SK-N-SH (cell line): ENCODE results near the gene DMP1. TPM values are rescaled to one million over a fixed set of nuclear protein-coding genes. Genes with fewer than 3 reads are reported as not detected.

Source experiments
- CTCF ChIA-PET: fragments of 300-600, 350-600 bp; formaldehyde crosslinking; extraction: SDS; loops from one replicate; lab custom pipeline; 2021; lab: Yijun Ruan, JAX
- POLR2A ChIA-PET: fragments of 350-600 bp; sonication (Branson Sonifier 250); formaldehyde crosslinking; extraction: SDS; loops from one replicate; lab custom pipeline; 2020; ENCODE audit warnings: antibody characterized with exemption, inconsistent platforms; lab: Yijun Ruan, JAX
- DNase-seq: peaks from one replicate; pipeline ENCODE4 v3.0.0; 2012
- H2AFZ ChIP-seq: fragments of 200-600 bp; sonication (generic); 2 replicates; pipeline ENCODE4 v1.8.1; 2016; ENCODE audit warnings: antibody characterized with exemption, mild to moderate bottlenecking, low read depth
- H3F3A ChIP-seq: fragments of 200-600 bp; sonication (generic); replicated peaks from 2 replicates; pipeline ENCODE3; 2016; ENCODE audit warnings: antibody characterized with exemption, mild to moderate bottlenecking; ENCODE audit not compliant: insufficient read depth
- H3K27ac ChIP-seq, 2 experiments: fragments of 200-500 bp in 1 of 2; fragments of 200-600 bp in 1 of 2; sonication (Bioruptor generic) in 1 of 2; sonication (generic), shearing (Covaris generic) in 1 of 2; 2 replicates each; pipeline versions ENCODE4 v1.5.1 to v1.6.1; 2014 to 2016; ENCODE audit warnings: low read depth in 2 of 2, inconsistent platforms in 1 of 2, low read length in 1 of 2, mild to moderate bottlenecking in 1 of 2, mixed read lengths in 1 of 2
- H3K27me3 ChIP-seq: fragments of 200-600 bp; sonication (generic), shearing (Covaris generic); 2 replicates; pipeline ENCODE4 v1.6.1; 2016; ENCODE audit warnings: mixed run types; ENCODE audit not compliant: insufficient read depth
- H3K36me3 ChIP-seq, 2 experiments: fragments of 200-500 bp in 1 of 2; fragments of 200-600 bp in 1 of 2; sonication (Bioruptor generic) in 1 of 2; sonication (generic) in 1 of 2; replicated peaks in 1 of 2; 2 replicates each; pipeline versions ENCODE3 to v1.5.1; 2014 to 2016; ENCODE audit warnings: low read length in 1 of 2, mild to moderate bottlenecking in 1 of 2; ENCODE audit not compliant: insufficient read depth in 2 of 2, control insufficient read depth in 1 of 2
- H3K4me1 ChIP-seq, 2 experiments: fragments of 200-500 bp in 1 of 2; fragments of 200-600 bp in 1 of 2; sonication (Bioruptor generic) in 1 of 2; sonication (generic), shearing (Covaris generic) in 1 of 2; 2 replicates each; pipeline versions ENCODE4 v1.5.1 to v1.6.1; 2014 to 2016; ENCODE audit warnings: low read depth in 1 of 2, low read length in 1 of 2, mixed run types in 1 of 2; ENCODE audit not compliant: insufficient read depth in 2 of 2, control insufficient read depth in 1 of 2
- H3K4me2 ChIP-seq: fragments of 200-600 bp; sonication (generic), shearing (Covaris generic); 2 replicates; pipeline ENCODE4 v1.6.1; 2017; ENCODE audit warnings: mixed run types
- H3K4me3 ChIP-seq, 2 experiments: fragments of 200-500 bp in 1 of 2; fragments of 200-600 bp in 1 of 2; sonication (Bioruptor generic) in 1 of 2; sonication (generic), shearing (Covaris generic) in 1 of 2; 2 replicates each; pipeline versions ENCODE4 v1.5.1 to v1.8.1; 2014 to 2016; ENCODE audit warnings: low read depth in 2 of 2, inconsistent platforms in 1 of 2, low read length in 1 of 2, mild to moderate bottlenecking in 1 of 2, mixed read lengths in 1 of 2, moderate library complexity in 1 of 2
- H3K79me2 ChIP-seq: fragments of 200-600 bp; sonication (generic); 2 replicates; pipeline ENCODE4 v1.8.1; 2017; ENCODE audit warnings: mild to moderate bottlenecking; ENCODE audit not compliant: insufficient read depth
- H3K9ac ChIP-seq: fragments of 200-600 bp; sonication (generic); 2 replicates; pipeline ENCODE4 v1.6.1; 2017; ENCODE audit warnings: mixed run types
- H3K9me2 ChIP-seq: fragments of 200-600 bp; sonication (generic); 2 replicates; pipeline ENCODE4 v1.6.1; 2017; ENCODE audit warnings: mixed run types
- H3K9me3 ChIP-seq: fragments of 200-600 bp; sonication (generic); 2 replicates; pipeline ENCODE4 v1.6.1; 2017; ENCODE audit warnings: mixed run types, mild to moderate bottlenecking, moderate library complexity
- H4K20me1 ChIP-seq: fragments of 200-600 bp; sonication (generic); 2 replicates; pipeline ENCODE4 v1.6.1; 2017; ENCODE audit warnings: mild to moderate bottlenecking, mixed run types; ENCODE audit not compliant: insufficient read depth
- CHD2 ChIP-seq: fragments of 150-350 bp; IDR thresholded peaks from 2 replicates; pipeline ENCODE4 v1.6.1; 2018; ENCODE audit warnings: low read length; ENCODE audit not compliant: partially characterized antibody
- CTCF ChIP-seq: fragments of 200-600 bp; sonication (generic); IDR thresholded peaks from 2 replicates; pipeline ENCODE4 v1.6.1; 2017; ENCODE audit warnings: antibody characterized with exemption, mild to moderate bottlenecking, moderate library complexity
- EP300 ChIP-seq, 2 experiments: IDR thresholded peaks; 2 replicates each; pipeline versions ENCODE4 v1.4.0 to v1.6.1; 2012; ENCODE audit warnings: borderline replicate concordance in 1 of 2, low read depth in 1 of 2, low read length in 1 of 2
- FOSL2 ChIP-seq: IDR thresholded peaks from 2 replicates; pipeline ENCODE4 v1.4.0; 2012; ENCODE audit warnings: low read depth, mild to moderate bottlenecking, moderate library complexity, borderline replicate concordance
- JUND ChIP-seq: IDR thresholded peaks from 2 replicates; pipeline ENCODE4 v1.4.0; 2012
- MAX ChIP-seq: IDR thresholded peaks from 2 replicates; pipeline ENCODE4 v1.4.0; 2012; ENCODE audit warnings: low read depth
- MXI1 ChIP-seq: IDR thresholded peaks from 2 replicates; pipeline ENCODE4 v1.6.1; 2012; ENCODE audit warnings: mild to moderate bottlenecking, low read depth, low read length, improper control_type of control experiment
- NFIC ChIP-seq: IDR thresholded peaks from 2 replicates; pipeline ENCODE4 v1.4.0; 2012; ENCODE audit warnings: borderline replicate concordance
- NRF1 ChIP-seq: IDR thresholded peaks from 2 replicates; pipeline ENCODE4 v1.6.1; 2012; ENCODE audit warnings: low read depth, mild to moderate bottlenecking, low read length
- POLR2AphosphoS5 ChIP-seq: IDR thresholded peaks from 2 replicates; pipeline ENCODE4 v1.6.1; 2012; ENCODE audit warnings: low read depth, low read length
- RAD21 ChIP-seq: IDR thresholded peaks from 2 replicates; pipeline ENCODE4 v1.6.1; 2012; ENCODE audit warnings: mild to moderate bottlenecking, low read length
- RFX5 ChIP-seq: IDR thresholded peaks from 2 replicates; pipeline ENCODE4 v1.6.1; 2012; ENCODE audit warnings: mild to moderate bottlenecking, improper control_type of control experiment, low read length
- RXRA ChIP-seq: IDR thresholded peaks from 2 replicates; pipeline ENCODE4 v1.4.0; 2012; ENCODE audit warnings: low read depth, mild to moderate bottlenecking, borderline replicate concordance
- SMC3 ChIP-seq: IDR thresholded peaks from 2 replicates; pipeline ENCODE4 v1.6.1; 2012; ENCODE audit warnings: low read depth, low read length, improper control_type of control experiment
- TCF12 ChIP-seq: IDR thresholded peaks from 2 replicates; pipeline ENCODE4 v1.4.0; 2012
- TEAD4 ChIP-seq: IDR thresholded peaks from 2 replicates; pipeline ENCODE4 v1.4.0; 2012; ENCODE audit warnings: mild to moderate bottlenecking, borderline replicate concordance; ENCODE audit not compliant: insufficient read depth
- YY1 ChIP-seq: IDR thresholded peaks from 2 replicates; pipeline ENCODE4 v1.4.0; 2012; ENCODE audit warnings: low read depth, mild to moderate bottlenecking
- ZBTB33 ChIP-seq: IDR thresholded peaks from 2 replicates; pipeline ENCODE4 v1.4.0; 2012; ENCODE audit warnings: low read depth, borderline replicate concordance
- whole genome bisulfite sequencing: methylation state at CpG from one replicate; pipeline ENCODE4 v1.1.6; 2017; ENCODE audit warnings: low lambda C conversion rate; 5-methylcytosine and 5-hydroxymethylcytosine counted together
- polyA plus RNA-seq, 3 experiments: library from polyadenylated mRNA; depleted of rRNA; stranded (reverse); fragments of >200 nt; gene quantifications; 2 replicates each; pipeline ENCODE4 v1.2.3, GENCODE V29; 2012
- TF ChIP-seq, protein P1 (sequence below): fragments of 150-350 bp; IDR thresholded peaks from 2 replicates; pipeline ENCODE4 v1.6.1; 2016; ENCODE audit warnings: mild to moderate bottlenecking, low read depth, low read length

The DMP1 gene
- polyA plus RNA-seq, 1 of the 3 experiments (the other 2 are of a cell fraction): not detected

GRCh38 chr4:87650938-87651337, 858 bp downstream of the DMP1 start:
- H3K4me3 ChIP-seq: no peak overlapping the region
- no peak overlapping the region for H3K9ac ChIP-seq
- H3K4me1 ChIP-seq: no peaks in the 10 kb centered on the region
- no peaks in the 10 kb centered on the region for H4K20me1 ChIP-seq
- no peaks in the 10 kb centered on the region for H3K36me3 ChIP-seq
- no peaks in the 10 kb centered on the region for H3K79me2 ChIP-seq
- no peaks in the 10 kb centered on the region for H3K27me3 ChIP-seq
- DNase-seq: no peak
- POLR2A ChIA-PET: no interaction called here
- TF ChIP-seq JUND (no peak), MAX (no peak)
- H3F3A ChIP-seq: no peaks in the 10 kb centered on the region
- H3K4me2 ChIP-seq: no peak overlapping the region
- CTCF ChIA-PET: no interaction called here
- H3K9me3 ChIP-seq: no peaks in the 10 kb centered on the region
- WGBS: 64% methylated on average over 2 of the region's 2 CpGs
- no peak overlapping the region for H3K27ac ChIP-seq
- no peaks in the 10 kb centered on the region for H3K9me2 ChIP-seq
- H2AFZ ChIP-seq: no peak overlapping the region

DNA sequence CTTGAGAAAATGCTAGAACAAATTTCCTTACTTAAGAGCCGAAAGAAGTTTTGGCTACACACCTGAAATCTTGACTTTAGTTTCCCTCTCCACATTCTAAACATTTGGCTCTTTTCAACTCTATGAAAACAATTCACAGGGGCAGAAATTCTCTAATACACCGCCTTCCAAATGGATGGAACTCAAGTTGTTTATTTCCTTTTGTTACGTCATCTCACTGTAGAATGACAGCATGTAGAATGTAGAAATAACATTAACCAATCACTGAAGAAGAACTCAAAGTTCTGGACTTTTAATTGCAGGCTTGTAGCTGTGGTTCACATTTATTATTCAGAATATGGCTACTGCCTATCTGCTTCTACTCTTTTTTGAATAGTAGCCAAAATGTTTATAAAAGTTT, 1.9 kb downstream of the DMP1 start:
- no peaks in the 10 kb centered on the region for H3K27me3 ChIP-seq
- TF ChIP-seq EP300 (IDR thresholded peaks at IDR 0.05; ENCODE audit: borderline replicate concordance in 1 of 2, low read depth in 1 of 2, low read length in 1 of 2): no peak
- TF ChIP-seq CTCF: no peak
- TF ChIP-seq YY1: no peak
- no peak for TF ChIP-seq ZBTB33
- no peak for TF ChIP-seq FOSL2
- TF ChIP-seq RFX5: no peak
- TF ChIP-seq NRF1: no peak
- TF ChIP-seq MAX: no peak
- TF ChIP-seq, protein P1, sequence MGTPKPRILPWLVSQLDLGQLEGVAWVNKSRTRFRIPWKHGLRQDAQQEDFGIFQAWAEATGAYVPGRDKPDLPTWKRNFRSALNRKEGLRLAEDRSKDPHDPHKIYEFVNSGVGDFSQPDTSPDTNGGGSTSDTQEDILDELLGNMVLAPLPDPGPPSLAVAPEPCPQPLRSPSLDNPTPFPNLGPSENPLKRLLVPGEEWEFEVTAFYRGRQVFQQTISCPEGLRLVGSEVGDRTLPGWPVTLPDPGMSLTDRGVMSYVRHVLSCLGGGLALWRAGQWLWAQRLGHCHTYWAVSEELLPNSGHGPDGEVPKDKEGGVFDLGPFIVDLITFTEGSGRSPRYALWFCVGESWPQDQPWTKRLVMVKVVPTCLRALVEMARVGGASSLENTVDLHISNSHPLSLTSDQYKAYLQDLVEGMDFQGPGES: no peak
- TF ChIP-seq RAD21: no peak
- TF ChIP-seq SMC3: no peak
- no peak for TF ChIP-seq POLR2AphosphoS5
- no peak for TF ChIP-seq NFIC
- no peak for TF ChIP-seq TCF12
- no peak for TF ChIP-seq TEAD4
- TF ChIP-seq RXRA: no peak
- TF ChIP-seq CHD2: no peak
- TF ChIP-seq MXI1: no peak
- H3K4me2 ChIP-seq: no peak overlapping the region
- ChIA-PET CTCF (interaction anchor here (0.8 kb wide), 1 partner anchor 199 kb away, joined by 3 read pairs; no protein-coding TSS in a partner anchor), POLR2A (no interaction called here)
- H3K4me1 ChIP-seq: no peaks in the 10 kb centered on the region
- no peaks in the 10 kb centered on the region for H3K9me2 ChIP-seq
- H3K9me3 ChIP-seq: no peaks in the 10 kb centered on the region
- DNase-seq: no peak
- 86% methylated on average over 3 of the region's 3 CpGs for WGBS
- no peaks in the 10 kb centered on the region for H4K20me1 ChIP-seq
- H3K79me2 ChIP-seq: no peaks in the 10 kb centered on the region
- no peaks in the 10 kb centered on the region for H3F3A ChIP-seq
- no peak overlapping the region for H3K4me3 ChIP-seq
- H3K36me3 ChIP-seq: no peaks in the 10 kb centered on the region
- no peak overlapping the region for H2AFZ ChIP-seq
- H3K9ac ChIP-seq: no peak overlapping the region
- no peak overlapping the region for H3K27ac ChIP-seq
